ENCODE measurements around the gene KRTAP6-1. TPM values are rescaled to one million over a fixed set of nuclear protein-coding genes. Genes with fewer than 3 reads are reported as not detected.

Gene KRTAP6-1
- total and polyA plus RNA-seq, 2 experiments from 2014 or later: not detected

DNA sequence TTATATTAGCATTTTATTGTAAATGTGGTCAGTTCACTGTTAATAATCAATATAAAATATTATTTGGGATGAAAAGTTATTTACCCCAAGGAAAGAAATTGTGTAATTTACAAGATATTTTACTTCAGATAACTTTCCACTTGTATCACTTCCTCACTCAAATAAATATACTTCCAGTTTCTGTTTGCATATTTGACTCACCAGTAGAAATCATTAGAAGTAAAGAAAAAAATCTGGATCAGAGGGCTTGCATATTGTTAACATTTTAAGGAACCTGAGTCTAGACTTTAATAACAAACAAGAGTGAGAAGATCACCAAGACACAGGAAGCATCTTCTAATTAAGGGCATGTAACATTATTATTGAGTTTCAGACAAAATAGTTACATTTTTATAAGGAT lies 6.3 kb upstream of the KRTAP6-1 start:
- no peaks in the 10 kb centered on the region for H3K27me3 ChIP-seq
- H3K4me1 ChIP-seq (ENCODE audit: insufficient read depth): no peaks in the 10 kb centered on the region
- no peak overlapping the region for H3K4me3 ChIP-seq
- H3K79me2 ChIP-seq: no peaks in the 10 kb centered on the region
- TF ChIP-seq, protein P1, sequence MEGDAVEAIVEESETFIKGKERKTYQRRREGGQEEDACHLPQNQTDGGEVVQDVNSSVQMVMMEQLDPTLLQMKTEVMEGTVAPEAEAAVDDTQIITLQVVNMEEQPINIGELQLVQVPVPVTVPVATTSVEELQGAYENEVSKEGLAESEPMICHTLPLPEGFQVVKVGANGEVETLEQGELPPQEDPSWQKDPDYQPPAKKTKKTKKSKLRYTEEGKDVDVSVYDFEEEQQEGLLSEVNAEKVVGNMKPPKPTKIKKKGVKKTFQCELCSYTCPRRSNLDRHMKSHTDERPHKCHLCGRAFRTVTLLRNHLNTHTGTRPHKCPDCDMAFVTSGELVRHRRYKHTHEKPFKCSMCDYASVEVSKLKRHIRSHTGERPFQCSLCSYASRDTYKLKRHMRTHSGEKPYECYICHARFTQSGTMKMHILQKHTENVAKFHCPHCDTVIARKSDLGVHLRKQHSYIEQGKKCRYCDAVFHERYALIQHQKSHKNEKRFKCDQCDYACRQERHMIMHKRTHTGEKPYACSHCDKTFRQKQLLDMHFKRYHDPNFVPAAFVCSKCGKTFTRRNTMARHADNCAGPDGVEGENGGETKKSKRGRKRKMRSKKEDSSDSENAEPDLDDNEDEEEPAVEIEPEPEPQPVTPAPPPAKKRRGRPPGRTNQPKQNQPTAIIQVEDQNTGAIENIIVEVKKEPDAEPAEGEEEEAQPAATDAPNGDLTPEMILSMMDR (IDR thresholded peaks at IDR 0.05; ENCODE audit: poor library complexity): no peak
- TF ChIP-seq EZH2phosphoT487 (IDR thresholded peaks at IDR 0.05; ENCODE audit: low read depth, severe bottlenecking, unreplicated experiment) (no peak), EZH2 (IDR thresholded peaks at IDR 0.05; ENCODE audit: borderline replicate concordance) (no peak)
- H3K4me2 ChIP-seq: no peak overlapping the region
- H3K27ac ChIP-seq: no peak overlapping the region
- DNase-seq (ENCODE audit: low spot score): no peak
- H2AFZ ChIP-seq: no peak overlapping the region
- no peaks in the 10 kb centered on the region for H3K36me3 ChIP-seq (replicated peaks; ENCODE audit: insufficient read depth, low read depth)
- no peaks in the 10 kb centered on the region for H3K9me3 ChIP-seq (ENCODE audit: low read depth)
- no peaks in the 10 kb centered on the region for H4K20me1 ChIP-seq (ENCODE audit: insufficient read depth, poor library complexity, severe bottlenecking)
- H3K9me2 ChIP-seq (replicated peaks; ENCODE audit: insufficient read depth): no peaks in the 10 kb centered on the region

DNA sequence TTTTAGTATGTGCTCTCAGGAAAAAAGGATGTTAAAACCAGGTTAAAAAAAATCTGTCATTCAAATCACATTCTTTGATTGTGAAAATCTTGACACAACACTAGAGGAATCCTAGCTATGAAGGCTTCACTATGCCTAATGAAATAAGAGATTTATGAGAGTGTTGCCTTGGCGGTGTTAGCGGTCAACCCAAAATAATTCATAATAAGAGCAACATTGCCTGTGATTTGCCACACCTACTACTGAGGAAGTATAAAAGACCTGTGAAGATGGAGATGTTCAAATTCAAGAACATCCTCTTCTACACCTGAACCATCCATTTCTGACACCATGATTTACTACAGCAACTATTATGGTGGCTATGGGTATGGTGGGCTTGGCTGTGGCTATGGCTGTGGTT lies 2.4 kb upstream of the KRTAP6-1 start, which contains the start of gene KRTAP20-1:
TSS of gene KRTAP20-1 (plus strand) at position 301 of the 400 bp plus-strand sequence. CDS start at position 331, 30 bp downstream.
- H3K4me3 ChIP-seq: no peak within 1 kb of the TSS
- H4K20me1 ChIP-seq (ENCODE audit: insufficient read depth, poor library complexity, severe bottlenecking): no peaks in the 10 kb centered on the region
- TF ChIP-seq, protein P1 (IDR thresholded peaks at IDR 0.05; ENCODE audit: poor library complexity): no peak
- TF ChIP-seq EZH2phosphoT487 (IDR thresholded peaks at IDR 0.05; ENCODE audit: low read depth, severe bottlenecking, unreplicated experiment) (no peak), EZH2 (IDR thresholded peaks at IDR 0.05; ENCODE audit: borderline replicate concordance) (no peak)
- H3K9me3 ChIP-seq (ENCODE audit: low read depth): no peaks in the 10 kb centered on the region
- DNase-seq (ENCODE audit: low spot score): no peak
- 96% methylated on average over 2 of the region's 2 CpGs for WGBS (ENCODE audit: low lambda C conversion rate, missing lambda C conversion rate)
- H3K4me1 ChIP-seq (ENCODE audit: insufficient read depth): no peaks in the 10 kb centered on the region
- H2AFZ ChIP-seq: no peak within 1 kb of the TSS
- H3K9me2 ChIP-seq (replicated peaks; ENCODE audit: insufficient read depth): no peaks in the 10 kb centered on the region
- no peak within 1 kb of the TSS for H3K4me2 ChIP-seq
- no peak within 1 kb of the TSS for H3K27ac ChIP-seq
- H3K79me2 ChIP-seq: no peaks in the 10 kb centered on the region
- no peaks in the 10 kb centered on the region for H3K36me3 ChIP-seq (replicated peaks; ENCODE audit: insufficient read depth, low read depth)
- H3K27me3 ChIP-seq: no peaks in the 10 kb centered on the region

DNA sequence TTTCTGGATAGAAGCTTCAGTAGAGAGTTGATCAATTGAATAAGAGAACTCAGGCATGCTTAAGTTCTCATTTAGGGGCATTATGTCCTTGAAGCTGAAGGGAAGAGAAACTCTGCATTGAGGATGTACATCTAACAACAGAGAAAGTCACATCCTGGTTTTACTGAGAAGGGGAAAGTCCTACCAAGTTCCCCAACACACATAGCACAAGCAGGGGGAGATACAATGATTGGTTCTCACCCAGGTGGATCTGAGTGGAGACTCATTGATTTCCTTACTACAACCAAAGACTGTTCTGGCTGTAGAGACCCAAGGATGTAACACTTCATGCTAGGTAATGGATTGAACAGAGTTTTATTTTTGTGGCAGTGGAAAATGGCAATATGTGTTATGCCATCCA lies 1.5 kb upstream of the KRTAP6-1 start:
- Histone ChIP-seq H3K4me2 (no peak overlapping the region), H3K79me2 (no peaks in the 10 kb centered on the region), H2AFZ (no peak overlapping the region), H3K9me2 (replicated peaks; ENCODE audit: insufficient read depth) (no peaks in the 10 kb centered on the region), H3K36me3 (replicated peaks; ENCODE audit: insufficient read depth, low read depth) (no peaks in the 10 kb centered on the region), H3K9me3 (ENCODE audit: low read depth) (no peaks in the 10 kb centered on the region), H3K4me3 (no peak overlapping the region), H3K27me3 (no peaks in the 10 kb centered on the region), H4K20me1 (ENCODE audit: insufficient read depth, poor library complexity, severe bottlenecking) (no peaks in the 10 kb centered on the region), H3K27ac (no peak overlapping the region), H3K4me1 (ENCODE audit: insufficient read depth) (no peaks in the 10 kb centered on the region)
- no peak for DNase-seq (ENCODE audit: low spot score)
- no peak for TF ChIP-seq EZH2phosphoT487 (IDR thresholded peaks at IDR 0.05; ENCODE audit: low read depth, severe bottlenecking, unreplicated experiment)
- TF ChIP-seq EZH2 (IDR thresholded peaks at IDR 0.05; ENCODE audit: borderline replicate concordance): no peak
- TF ChIP-seq, protein P1 (IDR thresholded peaks at IDR 0.05; ENCODE audit: poor library complexity): no peak

DNA sequence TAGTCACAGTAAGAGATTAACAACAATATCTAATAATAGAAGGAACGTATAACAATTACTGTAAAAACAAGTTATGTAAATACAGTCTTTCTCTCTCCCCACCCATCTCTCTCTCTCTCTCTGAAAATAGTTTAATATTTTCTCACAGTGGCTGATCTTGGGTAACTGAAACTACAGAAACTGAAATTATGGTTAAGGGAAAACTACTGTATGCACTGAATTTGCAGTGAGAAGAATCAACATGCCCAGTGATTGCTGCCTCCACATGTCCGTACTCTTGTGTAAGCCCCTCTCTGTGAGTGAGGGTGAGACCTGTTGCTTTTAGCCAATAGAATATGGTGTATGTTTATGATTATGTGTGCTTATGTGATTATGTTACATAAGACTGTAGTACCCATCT lies 1.6 kb downstream of the KRTAP6-1 start:
- TF ChIP-seq EZH2phosphoT487 (IDR thresholded peaks at IDR 0.05; ENCODE audit: low read depth, severe bottlenecking, unreplicated experiment) (no peak), EZH2 (IDR thresholded peaks at IDR 0.05; ENCODE audit: borderline replicate concordance) (no peak)
- TF ChIP-seq, protein P1 (IDR thresholded peaks at IDR 0.05; ENCODE audit: poor library complexity): no peak
- Histone ChIP-seq H3K9me2 (replicated peaks; ENCODE audit: insufficient read depth) (no peaks in the 10 kb centered on the region), H3K4me1 (ENCODE audit: insufficient read depth) (no peaks in the 10 kb centered on the region), H3K4me2 (no peak overlapping the region), H2AFZ (no peak overlapping the region), H3K36me3 (replicated peaks; ENCODE audit: insufficient read depth, low read depth) (no peaks in the 10 kb centered on the region), H3K27ac (no peak overlapping the region), H3K9me3 (ENCODE audit: low read depth) (no peaks in the 10 kb centered on the region), H4K20me1 (ENCODE audit: insufficient read depth, poor library complexity, severe bottlenecking) (no peaks in the 10 kb centered on the region), H3K4me3 (no peak overlapping the region), H3K79me2 (no peaks in the 10 kb centered on the region), H3K27me3 (no peaks in the 10 kb centered on the region)
- no peak for DNase-seq (ENCODE audit: low spot score)
- WGBS (ENCODE audit: low lambda C conversion rate, missing lambda C conversion rate): 88% methylated on average over 2 of the region's 2 CpGs

All from hepatocyte (in vitro differentiated cells).